GM12878 (cell line): ENCODE data around the gene CKLF. TPM values are rescaled to one million over a fixed set of nuclear protein-coding genes. Genes with fewer than 3 reads are reported as not detected.

ENCODE experiments used
- ATAC-seq: fragments of 200-7000 bp; cut with Tn5 transposase; 3 replicates; pipeline ENCODE4 v1.9.1; 2020; ENCODE audit warnings: mild to moderate bottlenecking, moderate library complexity
- BruUV-seq: library from RNA; stranded (reverse); fragments of 400-500 nt; replicated peaks from 2 replicates; lab custom pipeline; 2021; lab: Mats Ljungman, UMichigan
- CTCF ChIA-PET: fragments of 300-600 bp; sonication (Branson Sonifier 250); formaldehyde crosslinking; extraction: SDS; loops from one replicate; lab custom pipeline; 2021; ENCODE audit warnings: inconsistent platforms; lab: Yijun Ruan, JAX
- POLR2A ChIA-PET: fragments of 350-600 bp; formaldehyde crosslinking; extraction: SDS; loops from one replicate; lab custom pipeline; 2021; ENCODE audit warnings: inconsistent platforms; lab: Charles Lee
- RAD21 ChIA-PET: fragments of 300-600 bp; sonication (Branson Sonifier 250); formaldehyde crosslinking; loops from one replicate; lab custom pipeline; 2023; ENCODE audit warnings: antibody characterized with exemption; ENCODE audit not compliant: unreplicated experiment; lab: Charles Lee
- SMC1A ChIA-PET: fragments of 300-600 bp; sonication (Branson Sonifier 250); formaldehyde crosslinking; loops from one replicate; lab custom pipeline; 2023; ENCODE audit not compliant: unreplicated experiment, uncharacterized antibody; lab: Charles Lee
- DNase-seq: peaks from one replicate; pipeline ENCODE4 v3.0.0-alpha.2; 2011; ENCODE audit warnings: low read depth, low spot score
- FAIRE-seq: peaks from 3 replicates; lab custom pipeline; 2011; peaks lifted over from hg19 to GRCh38; lab: Jason Lieb, UNC
- H2AFZ ChIP-seq: 2 replicates; pipeline ENCODE4 v1.6.0; 2011; ENCODE audit warnings: low read depth, low read length, control low read depth; ENCODE audit not compliant: control insufficient read depth
- H3K27ac ChIP-seq: 2 replicates; pipeline ENCODE4 v1.5.1; 2011; ENCODE audit warnings: control low read depth; ENCODE audit not compliant: control insufficient read depth, insufficient read depth
- H3K27me3 ChIP-seq, 2 experiments: replicated peaks in 1 of 2; 2 replicates each; pipeline versions ENCODE4 v1.6.0 to v1.6.1; 2011; ENCODE audit warnings: low read length in 1 of 2; ENCODE audit not compliant: control insufficient read depth in 2 of 2, insufficient read depth in 2 of 2
- H3K36me3 ChIP-seq, 2 experiments: 2 replicates each; pipeline ENCODE4 v1.5.1; 2011; ENCODE audit warnings: low read length in 1 of 2; ENCODE audit not compliant: control insufficient read depth in 2 of 2, insufficient read depth in 2 of 2
- H3K4me1 ChIP-seq: 2 replicates; pipeline ENCODE4 v1.6.1; 2011; ENCODE audit warnings: mild to moderate bottlenecking, low read length, moderate library complexity, mixed read lengths; ENCODE audit not compliant: control insufficient read depth, insufficient read depth
- H3K4me2 ChIP-seq: 2 replicates; pipeline ENCODE4 v1.6.0; 2011; ENCODE audit warnings: control low read depth; ENCODE audit not compliant: control insufficient read depth, insufficient read depth
- H3K4me3 ChIP-seq: fragments of 200-600 bp; sonication (generic); 2 replicates; pipeline ENCODE4 v1.5.1; 2016
- H3K79me2 ChIP-seq: 2 replicates; pipeline ENCODE4 v1.6.0; 2011; ENCODE audit warnings: low read length; ENCODE audit not compliant: control insufficient read depth, insufficient read depth
- H3K9ac ChIP-seq: 2 replicates; pipeline ENCODE4 v1.8.0; 2011; ENCODE audit warnings: low read length, control low read depth, mixed read lengths; ENCODE audit not compliant: control insufficient read depth, insufficient read depth
- H3K9me3 ChIP-seq: replicated peaks from 3 replicates; pipeline ENCODE4 v1.5.1; 2011; ENCODE audit warnings: mild to moderate bottlenecking, low read length; ENCODE audit not compliant: control insufficient read depth, insufficient read depth
- H4K20me1 ChIP-seq: 2 replicates; pipeline ENCODE4 v1.6.0; 2011; ENCODE audit not compliant: control insufficient read depth, insufficient read depth
- ASH2L ChIP-seq: fragments of 300-600, 200-600 bp; sonication (generic); IDR thresholded peaks from 2 replicates; pipeline ENCODE4 v1.6.1; 2017; ENCODE audit warnings: low read depth, mild to moderate bottlenecking, borderline replicate concordance
- CHD2 ChIP-seq: IDR thresholded peaks from 2 replicates; pipeline ENCODE4 v1.6.1; 2011; ENCODE audit warnings: low read depth, low read length, improper control_type of control experiment, borderline replicate concordance
- NFYA ChIP-seq: IDR thresholded peaks from 2 replicates; pipeline ENCODE4 v1.6.1; 2011; ENCODE audit warnings: low read depth, mild to moderate bottlenecking, low read length, improper control_type of control experiment, borderline replicate concordance
- TBL1XR1 ChIP-seq: IDR thresholded peaks from 2 replicates; pipeline ENCODE4 v1.6.1; 2012; ENCODE audit warnings: low read depth, low read length, improper control_type of control experiment
- WRNIP1 ChIP-seq: IDR thresholded peaks from 2 replicates; pipeline ENCODE4 v1.6.1; 2011; ENCODE audit warnings: low read depth, low read length, improper control_type of control experiment, borderline replicate concordance
- WGBS: methylation state at CpG from one replicate; pipeline ENCODE4 v1.1.6; 2016; ENCODE audit warnings: low lambda C conversion rate; ENCODE audit not compliant: insufficient replicate concordance, insufficient coverage; ENCODE audit errors: missing lambda C conversion rate; 5-methylcytosine and 5-hydroxymethylcytosine counted together
- in situ Hi-C: fragments of 300-500 bp; cut with MboI; formaldehyde crosslinking; loops from 9 replicates; pipeline ENCODE4 v1.14.3; 2018; ENCODE audit warnings: mixed read lengths
- intact Hi-C: fragments of 100-400 bp; cut with micrococcal nuclease; formaldehyde crosslinking; loops from one replicate; pipeline ENCODE4 v1.14.2; 2022; ENCODE audit not compliant: unreplicated experiment
- polyA plus RNA-seq, 11 experiments: library from polyadenylated mRNA; depleted of rRNA in 4 of 11; unstranded in 6 of 11; stranded (reverse) in 5 of 11; fragments of >200 nt; fragmentation: Nextera tagmentation in 4 of 11; fragmentation: Illumina TruSeq in 1 of 11; extraction: Ambion mirVana in 4 of 11; extraction: Trizol in 1 of 11; gene quantifications; 1 replicate in 1 of 11; 2 replicates in 10 of 11; pipeline versions ENCODE4 v1.2.1 to v1.2.3, GENCODE V29; 2011 to 2016; ENCODE audit warnings: inconsistent platforms in 2 of 11, missing spikeins in 2 of 11, low read depth in 1 of 11
- total RNA-seq, 4 experiments: library from RNA; depleted of rRNA in 3 of 4; stranded (reverse); fragments of >200 nt in 3 of 4; fragmentation: Illumina TruSeq in 1 of 4; extraction: Trizol in 1 of 4; gene quantifications; 2 replicates each; pipeline versions ENCODE4 v1.2.1 to v1.2.3, GENCODE V29; 2013 to 2021
- TF ChIP-seq, protein P1 (sequence below): fragments of 450-650 bp; IDR thresholded peaks from 2 replicates; pipeline ENCODE4 v1.6.1; 2018; ENCODE audit warnings: borderline replicate concordance, mild to moderate bottlenecking; ENCODE audit not compliant: partially characterized antibody

Gene CKLF
- total and polyA plus RNA-seq, 10 of the 15 experiments (the other 5 are each of a cell fraction or from before 2014, with no cell fraction given): 40.8 to 193 (median 109) TPM

DNA sequence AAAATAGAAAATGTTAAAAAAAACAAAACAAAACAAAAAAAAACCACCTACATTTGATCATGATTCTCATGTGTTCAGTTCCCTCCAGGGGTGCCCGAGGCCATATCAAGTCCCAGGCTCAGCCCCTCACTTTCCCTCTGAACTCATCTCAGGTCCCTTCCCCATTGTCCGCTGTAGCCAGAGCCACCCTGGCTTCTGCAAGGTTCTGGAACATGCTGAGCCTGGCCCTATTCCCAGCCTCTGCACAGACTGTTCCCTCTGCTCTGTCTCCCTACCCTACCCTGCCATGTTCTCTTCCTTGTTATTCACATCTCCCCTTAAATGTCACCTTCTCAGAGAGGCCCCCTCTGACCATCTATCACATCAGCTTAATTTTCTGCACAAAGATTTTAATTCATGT, 49.3 kb upstream of the CKLF start:
- WGBS: 50% methylated on average over 2 of the region's 2 CpGs
- Histone ChIP-seq H3K9me3 (no peaks in the 10 kb centered on the region), H3K79me2 (no peaks in the 10 kb centered on the region), H3K36me3 (no peaks in the 10 kb centered on the region), H3K9ac (no peak overlapping the region), H3K4me1 (no peaks in the 10 kb centered on the region), H3K27ac (no peak overlapping the region), H2AFZ (no peak overlapping the region), H3K4me2 (no peak overlapping the region), H3K4me3 (no peak overlapping the region), H3K27me3 (no peaks in the 10 kb centered on the region), H4K20me1 (no peaks in the 10 kb centered on the region)
- ChIA-PET CTCF (interaction anchor here (1.8 kb wide), 1 partner anchor 20 kb away, joined by 5 read pairs; no protein-coding TSS in a partner anchor), SMC1A (no interaction called here), RAD21 (no interaction called here), POLR2A (no interaction called here)
- in situ Hi-C loops (no loop called here), intact Hi-C loops (no loop called here)
- TF ChIP-seq, protein P1, sequence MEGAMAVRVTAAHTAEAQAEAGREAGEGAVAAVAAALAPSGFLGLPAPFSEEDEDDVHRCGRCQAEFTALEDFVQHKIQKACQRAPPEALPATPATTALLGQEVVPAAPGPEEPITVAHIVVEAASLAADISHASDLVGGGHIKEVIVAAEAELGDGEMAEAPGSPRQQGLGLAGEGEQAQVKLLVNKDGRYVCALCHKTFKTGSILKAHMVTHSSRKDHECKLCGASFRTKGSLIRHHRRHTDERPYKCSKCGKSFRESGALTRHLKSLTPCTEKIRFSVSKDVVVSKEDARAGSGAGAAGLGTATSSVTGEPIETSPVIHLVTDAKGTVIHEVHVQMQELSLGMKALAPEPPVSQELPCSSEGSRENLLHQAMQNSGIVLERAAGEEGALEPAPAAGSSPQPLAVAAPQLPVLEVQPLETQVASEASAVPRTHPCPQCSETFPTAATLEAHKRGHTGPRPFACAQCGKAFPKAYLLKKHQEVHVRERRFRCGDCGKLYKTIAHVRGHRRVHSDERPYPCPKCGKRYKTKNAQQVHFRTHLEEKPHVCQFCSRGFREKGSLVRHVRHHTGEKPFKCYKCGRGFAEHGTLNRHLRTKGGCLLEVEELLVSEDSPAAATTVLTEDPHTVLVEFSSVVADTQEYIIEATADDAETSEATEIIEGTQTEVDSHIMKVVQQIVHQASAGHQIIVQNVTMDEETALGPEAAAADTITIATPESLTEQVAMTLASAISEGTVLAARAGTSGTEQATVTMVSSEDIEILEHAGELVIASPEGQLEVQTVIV: no peak
- no peak for TF ChIP-seq CHD2
- no peak for FAIRE-seq
- BruUV-seq: no TSS peak
- no peak for ATAC-seq
- DNase-seq: no peak

DNA sequence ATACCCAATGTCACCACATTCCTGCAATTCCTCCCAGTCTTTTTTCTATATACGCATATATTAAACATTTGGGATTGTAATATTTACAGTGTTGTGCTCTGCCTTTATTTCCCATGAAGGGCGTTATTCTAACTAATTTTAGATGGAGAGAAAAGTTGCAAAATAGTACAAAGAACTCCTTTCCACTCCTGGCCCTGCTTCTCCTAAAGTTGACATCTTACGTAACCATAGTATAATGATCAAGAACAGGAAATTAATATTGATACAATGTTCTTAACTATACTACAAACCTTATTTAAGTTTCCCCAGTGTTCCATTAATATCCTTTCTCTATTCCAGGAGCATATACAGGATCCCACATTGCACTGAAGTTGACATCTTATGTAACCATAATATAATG, 48.8 kb upstream of the CKLF start:
- Histone ChIP-seq H3K27me3 (no peaks in the 10 kb centered on the region), H3K4me1 (no peaks in the 10 kb centered on the region), H3K4me3 (no peak overlapping the region), H3K9me3 (no peaks in the 10 kb centered on the region), H3K27ac (no peak overlapping the region), H3K9ac (no peak overlapping the region), H3K4me2 (no peak overlapping the region), H3K36me3 (no peaks in the 10 kb centered on the region), H3K79me2 (no peaks in the 10 kb centered on the region), H2AFZ (no peak overlapping the region), H4K20me1 (no peaks in the 10 kb centered on the region)
- TF ChIP-seq ASH2L: no peak
- no peak for TF ChIP-seq TBL1XR1
- no peak for TF ChIP-seq NFYA
- TF ChIP-seq WRNIP1: no peak
- ChIA-PET SMC1A (no interaction called here), POLR2A (no interaction called here), CTCF (interaction anchor here (1.8 kb wide), 1 partner anchor 21 kb away, joined by 5 read pairs; no protein-coding TSS in a partner anchor), RAD21 (no interaction called here)
- in situ Hi-C loops (no loop called here), intact Hi-C loops (no loop called here)
- no peak for DNase-seq
- WGBS: 70% methylated on average over 3 of the region's 3 CpGs
- FAIRE-seq: no peak
- BruUV-seq: no TSS peak
- no peak for ATAC-seq
